GM19452 (cell line): ENCODE results near the gene CALML5.

Experiments
- ATAC-seq: cut with Tn5 transposase; IDR thresholded peaks from one replicate; pipeline ENCODE4 v1.9.1; 2021; ENCODE audit not compliant: unreplicated experiment

Gene CALML5

GRCh38 chr10:5499493-5500140, at the start of gene CALML5:
Gene CALML5 (minus strand): TSS chr10:5499570. CDS start chr10:5499438, 132 bp downstream.
- no peak for ATAC-seq

GRCh38 chr10:5547931-5548660, 48.7 kb upstream of the CALML5 start:
- no peak for ATAC-seq

- ATAC-seq: no peak
Measured at GRCh38 chr10:5547681-5547930, 48.2 kb upstream of the CALML5 start.

- ATAC-seq: no peak
Measured at GRCh38 chr10:5546891-5547680, 47.7 kb upstream of the CALML5 start.

- no peak for ATAC-seq
Measured at GRCh38 chr10:5545778-5546710, 46.7 kb upstream of the CALML5 start.

- ATAC-seq: no peak
Measured at GRCh38 chr10:5545426-5545777, 46.0 kb upstream of the CALML5 start.

GRCh38 chr10:5545011-5545410, 45.6 kb upstream of the CALML5 start:
- no peak for ATAC-seq

GRCh38 chr10:5544216-5544805, 44.9 kb upstream of the CALML5 start:
- no peak for ATAC-seq

GRCh38 chr10:5543623-5544022, 44.3 kb upstream of the CALML5 start:
- ATAC-seq: no peak

- ATAC-seq: no peak
Measured at GRCh38 chr10:5542100-5542499, 42.7 kb upstream of the CALML5 start.

- no peak for ATAC-seq
Measured at GRCh38 chr10:5540891-5541290, 41.5 kb upstream of the CALML5 start.

GRCh38 chr10:5540080-5540479, 40.7 kb upstream of the CALML5 start:
- no peak for ATAC-seq

- ATAC-seq: no peak
Measured at GRCh38 chr10:5538892-5539651, 39.7 kb upstream of the CALML5 start.

- no peak for ATAC-seq
Measured at GRCh38 chr10:5538446-5538845, 39.1 kb upstream of the CALML5 start.

GRCh38 chr10:5537684-5538083, 38.3 kb upstream of the CALML5 start:
- ATAC-seq: no peak

- ATAC-seq: no peak
Measured at GRCh38 chr10:5536486-5537081, 37.2 kb upstream of the CALML5 start.

- ATAC-seq: no peak
Measured at GRCh38 chr10:5534880-5535856, 35.8 kb upstream of the CALML5 start.

GRCh38 chr10:5534051-5534821, 34.9 kb upstream of the CALML5 start:
- no peak for ATAC-seq
